Fibroblast of gingiva (primary cell): ENCODE data around the gene RPL10.

Experiments used
- DNase-seq: peaks from one replicate; pipeline ENCODE4 v3.0.0-alpha.2; 2011; ENCODE audit warnings: low read depth

Gene RPL10

DNA sequence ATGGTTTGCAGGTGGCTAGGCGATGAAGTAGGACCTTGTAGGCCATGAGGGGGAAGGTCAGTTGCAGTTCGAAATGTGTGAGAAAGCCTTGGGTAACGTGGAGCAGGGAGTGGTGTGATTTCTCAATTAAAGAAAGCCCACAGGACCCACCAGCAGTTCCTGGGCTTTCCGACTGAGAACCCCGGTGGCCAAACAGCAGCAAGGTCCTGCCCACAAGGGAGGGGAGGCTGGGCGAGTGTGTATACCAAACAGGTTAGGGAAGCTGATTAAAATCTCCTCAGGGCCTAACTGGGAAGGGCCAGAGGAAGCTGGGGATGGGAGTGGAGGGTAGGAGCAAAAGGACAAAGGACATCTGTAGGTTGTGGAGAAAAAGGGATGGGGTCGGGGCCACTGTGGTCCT lies 32.7 kb downstream of the RPL10 start:
- DNase-seq: no peak

- no peak for DNase-seq
Measured at GRCh38 chrX:154431341-154431740, 33.2 kb downstream of the RPL10 start.

GRCh38 chrX:154432210-154432609 lies 34.0 kb downstream of the RPL10 start:
- no peak for DNase-seq

DNA sequence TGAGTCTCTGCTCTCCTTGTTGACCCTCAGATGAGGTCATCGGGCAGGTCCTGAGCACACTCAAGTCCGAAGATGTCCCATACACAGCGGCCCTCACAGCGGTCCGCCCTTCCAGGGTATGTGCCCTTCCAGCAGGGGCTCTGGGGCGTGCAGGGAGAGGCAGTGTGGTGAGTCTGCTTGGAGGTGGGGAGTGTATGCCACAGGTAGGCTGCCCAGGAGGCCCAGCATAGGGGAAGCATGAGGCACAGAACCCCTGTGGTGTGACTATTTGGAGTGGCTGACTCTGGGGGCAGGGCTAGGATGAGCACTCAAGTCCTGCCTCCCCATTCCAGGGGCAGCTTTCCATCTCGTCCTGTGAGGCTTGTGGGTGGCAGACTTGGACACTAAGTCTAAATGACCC lies 35.4 kb downstream of the RPL10 start:
- DNase-seq: no peak

DNA sequence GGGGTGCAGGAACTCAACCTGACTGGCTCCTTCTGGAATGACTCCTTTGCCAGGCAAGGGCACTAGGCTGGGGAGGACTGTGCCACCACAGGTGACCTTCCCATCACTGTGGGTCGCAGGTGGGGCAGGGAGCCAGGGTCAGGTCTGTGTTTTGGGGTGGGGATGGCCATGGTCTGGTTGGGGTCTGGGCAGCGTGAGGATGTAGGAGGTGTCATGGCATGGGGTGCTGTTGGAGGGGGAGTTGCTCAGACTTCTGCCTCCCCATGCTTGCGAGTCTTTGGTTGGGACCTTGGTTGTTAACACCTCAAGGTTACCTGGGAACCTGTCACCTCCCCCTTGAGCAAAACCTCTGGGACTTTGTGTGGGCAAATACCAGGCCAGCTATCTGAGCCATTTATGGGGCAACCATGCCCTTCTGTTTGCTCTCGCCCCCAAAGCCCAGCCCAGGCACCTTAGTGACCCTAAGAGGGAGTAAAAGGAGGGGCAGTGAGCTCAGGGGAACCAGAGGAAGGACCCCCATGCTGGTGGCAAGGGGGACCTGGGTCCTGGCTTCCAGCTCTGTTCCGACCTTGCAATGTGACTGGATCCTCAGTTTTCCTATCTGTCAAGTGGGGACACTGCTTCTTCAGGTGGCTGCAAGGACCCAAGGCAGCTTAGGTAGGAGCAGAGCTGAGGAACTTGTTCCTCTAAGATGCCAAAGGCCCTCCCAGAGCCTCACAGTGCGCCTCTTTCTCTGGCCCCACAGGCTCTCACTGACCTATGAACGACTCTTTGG lies 36.4 kb downstream of the RPL10 start:
- DNase-seq: no peak

GRCh38 chrX:154435171-154435733 lies 37.1 kb downstream of the RPL10 start:
- DNase-seq: no peak

DNA sequence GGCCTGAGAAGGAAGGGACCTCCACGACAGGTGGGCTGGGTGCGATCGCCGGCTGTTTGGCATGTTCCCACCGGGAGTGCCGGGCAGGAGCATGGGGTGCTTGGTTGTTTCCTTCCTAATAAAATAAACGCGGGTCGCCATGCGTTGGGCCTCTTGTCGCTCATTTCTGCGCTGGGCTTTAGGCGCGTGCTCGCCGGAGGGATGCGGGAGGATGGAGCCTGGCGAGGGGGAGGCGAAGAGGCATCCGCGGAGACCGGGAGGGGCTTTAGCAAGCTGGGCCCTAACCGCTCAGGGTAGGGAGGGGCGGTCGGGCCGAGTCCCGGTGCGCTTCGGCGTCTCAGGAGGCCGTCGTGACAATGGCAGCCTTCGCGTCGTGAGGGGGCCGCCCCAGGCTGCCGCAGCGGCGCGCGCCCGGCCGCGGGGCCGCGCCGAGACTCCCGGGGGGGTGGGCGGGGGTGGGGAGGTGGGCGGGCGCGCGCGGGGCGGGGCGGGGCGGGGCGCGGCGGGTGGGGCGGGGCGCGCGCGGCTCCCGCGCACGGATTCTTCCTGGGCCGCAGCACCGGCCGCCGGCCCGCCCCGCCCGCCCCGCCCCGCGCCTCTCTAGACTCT lies 38.3 kb downstream of the RPL10 start:
- no peak for DNase-seq

- DNase-seq: peak; percentile 66
Measured at GRCh38 chrX:154436983-154437752, 39.0 kb downstream of the RPL10 start, which contains the start of gene GDI1. TSS of gene GDI1 (plus strand) at chrX:154437154. CDS start at chrX:154437255, 101 bp downstream.

DNA sequence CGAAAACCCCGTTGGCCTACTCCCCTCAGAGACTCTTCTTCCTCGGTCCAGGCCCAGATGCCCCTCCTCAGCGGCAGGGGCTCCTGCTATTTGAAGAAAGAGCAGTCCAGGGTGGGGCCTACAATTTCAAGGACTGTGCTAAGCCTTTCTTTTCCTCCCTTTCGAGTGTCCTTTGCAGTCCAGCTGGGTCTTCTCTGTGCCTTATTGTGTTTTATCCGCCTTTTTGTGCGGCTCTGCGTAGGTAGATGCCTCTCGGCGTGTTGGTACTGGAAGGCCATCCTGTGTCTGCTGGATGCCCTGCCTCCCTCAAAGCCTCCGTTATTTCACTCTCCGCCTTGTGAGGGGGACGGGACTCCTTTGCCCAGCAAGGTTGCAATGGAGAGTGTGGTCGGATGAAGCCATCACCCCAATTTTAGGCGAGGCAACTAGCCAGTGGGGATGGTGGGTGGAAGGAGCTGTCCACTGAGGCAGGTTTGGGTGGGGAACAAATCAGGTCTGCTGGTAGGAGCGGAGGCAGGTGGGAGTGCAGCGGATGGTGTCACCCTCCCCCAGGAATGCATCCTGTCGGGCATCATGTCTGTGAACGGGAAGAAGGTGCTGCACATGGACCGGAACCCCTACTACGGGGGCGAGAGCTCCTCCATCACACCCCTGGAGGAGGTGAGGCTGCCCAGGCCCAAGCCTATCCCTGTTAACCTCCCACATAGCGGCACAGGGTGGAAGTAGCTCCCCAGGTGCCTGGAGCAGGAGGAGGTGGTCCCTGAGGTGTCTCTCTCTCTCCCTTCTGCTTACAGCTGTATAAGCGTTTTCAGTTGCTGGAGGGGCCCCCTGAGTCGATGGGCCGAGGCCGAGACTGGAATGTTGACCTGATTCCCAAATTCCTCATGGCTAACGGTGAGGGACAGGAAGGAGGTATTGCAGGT lies 40.1 kb downstream of the RPL10 start:
- no peak for DNase-seq

- DNase-seq: no peak
Measured at GRCh38 chrX:154439841-154440240, 41.7 kb downstream of the RPL10 start.

DNA sequence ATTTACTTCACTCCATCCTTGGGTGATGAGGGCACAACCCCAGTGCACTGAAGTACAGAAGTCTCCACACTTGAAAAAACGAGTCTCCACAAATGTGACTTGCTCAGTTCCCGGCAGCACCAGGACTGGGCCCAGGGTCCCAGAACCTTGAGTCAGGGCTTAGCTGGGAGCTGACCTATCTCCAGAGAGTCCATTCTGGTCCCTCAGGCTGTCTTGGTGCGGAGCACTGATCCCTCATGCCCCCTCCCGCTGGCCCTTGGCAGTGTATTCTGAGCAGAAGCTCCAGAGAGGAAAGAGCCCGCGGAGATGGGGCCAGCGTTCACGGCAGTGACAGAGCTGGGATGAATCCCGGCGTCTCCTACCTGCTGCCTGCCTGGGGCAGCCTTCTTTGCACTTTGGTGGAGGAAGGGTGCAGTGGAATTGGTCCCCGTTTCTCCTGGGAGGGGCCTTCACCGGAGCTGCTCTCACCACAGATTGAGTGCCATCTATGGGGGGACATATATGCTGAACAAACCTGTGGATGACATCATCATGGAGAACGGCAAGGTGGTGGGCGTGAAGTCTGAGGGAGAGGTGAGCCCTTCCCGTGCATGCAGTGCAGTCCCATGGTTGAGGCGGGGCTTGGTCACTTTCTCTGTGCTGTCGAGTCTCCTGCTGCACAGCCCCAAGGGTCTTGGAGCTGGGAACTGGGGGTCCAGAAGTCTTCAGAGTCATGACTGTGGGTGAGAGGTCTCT lies 42.6 kb downstream of the RPL10 start:
- no peak for DNase-seq

DNA sequence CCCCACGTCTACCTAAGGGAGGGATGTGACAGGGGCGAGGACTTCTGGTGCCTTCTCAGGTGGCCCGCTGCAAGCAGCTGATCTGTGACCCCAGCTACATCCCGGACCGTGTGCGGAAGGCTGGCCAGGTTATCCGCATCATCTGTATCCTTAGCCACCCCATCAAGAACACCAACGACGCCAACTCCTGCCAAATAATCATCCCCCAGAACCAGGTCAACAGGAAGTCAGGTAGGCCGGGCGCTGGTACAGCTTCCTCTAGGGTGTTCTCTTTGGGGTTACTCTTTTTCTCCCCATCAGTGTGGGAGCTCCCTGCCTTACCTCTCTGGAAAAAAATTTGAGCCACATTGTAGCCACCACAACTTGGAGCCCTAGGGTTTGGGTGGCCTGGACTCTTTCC lies 43.4 kb downstream of the RPL10 start:
- no peak for DNase-seq

DNA sequence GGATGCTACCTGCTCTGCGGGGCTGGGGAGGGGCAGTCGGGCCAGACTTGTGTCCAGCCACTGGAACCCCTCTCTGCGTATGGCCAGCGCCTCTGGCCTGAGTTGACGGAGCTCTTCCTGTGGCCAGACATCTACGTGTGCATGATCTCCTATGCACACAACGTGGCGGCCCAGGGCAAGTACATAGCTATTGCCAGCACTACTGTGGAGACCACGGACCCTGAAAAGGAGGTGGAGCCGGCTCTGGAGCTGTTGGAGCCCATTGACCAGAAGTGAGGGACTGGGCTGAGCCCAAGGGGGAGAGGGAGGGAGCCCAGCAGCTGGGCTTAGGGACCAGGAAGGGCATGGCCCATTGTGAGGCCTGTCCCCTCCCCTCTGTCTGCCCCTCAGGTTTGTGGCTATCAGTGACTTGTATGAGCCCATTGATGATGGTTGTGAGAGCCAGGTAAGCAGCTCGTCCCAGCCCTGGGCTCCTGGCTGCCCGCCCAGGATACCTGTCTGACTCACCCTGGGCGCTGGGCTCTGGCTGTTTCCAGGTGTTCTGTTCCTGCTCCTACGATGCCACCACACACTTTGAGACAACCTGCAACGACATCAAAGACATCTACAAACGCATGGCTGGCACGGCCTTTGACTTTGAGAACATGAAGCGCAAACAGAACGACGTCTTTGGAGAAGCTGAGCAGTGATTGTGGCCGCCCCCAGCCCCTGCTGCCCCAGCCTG lies 44.0 kb downstream of the RPL10 start:
- no peak for DNase-seq

DNA sequence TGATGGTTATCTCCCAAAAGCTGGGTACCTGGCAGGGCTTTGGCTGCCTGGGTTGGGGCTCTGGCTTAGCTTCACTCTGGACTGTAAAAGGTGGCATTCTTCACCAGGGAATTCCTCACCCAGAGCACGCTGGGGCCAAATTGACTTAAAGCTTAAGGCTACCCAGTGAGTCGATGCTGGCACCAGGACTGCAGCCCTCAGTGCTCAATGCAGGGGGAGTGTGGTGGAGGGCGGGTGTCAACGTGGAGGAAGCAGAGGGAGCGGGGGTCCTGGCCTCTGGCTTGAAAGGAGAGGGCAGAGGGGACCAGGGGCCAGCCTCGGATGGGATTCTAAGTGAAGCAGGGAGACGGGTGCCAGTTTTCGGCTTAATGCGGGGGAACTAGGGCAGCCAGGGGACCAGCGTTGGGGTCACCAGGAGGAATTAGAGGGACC lies 45.3 kb downstream of the RPL10 start:
- DNase-seq: no peak

DNA sequence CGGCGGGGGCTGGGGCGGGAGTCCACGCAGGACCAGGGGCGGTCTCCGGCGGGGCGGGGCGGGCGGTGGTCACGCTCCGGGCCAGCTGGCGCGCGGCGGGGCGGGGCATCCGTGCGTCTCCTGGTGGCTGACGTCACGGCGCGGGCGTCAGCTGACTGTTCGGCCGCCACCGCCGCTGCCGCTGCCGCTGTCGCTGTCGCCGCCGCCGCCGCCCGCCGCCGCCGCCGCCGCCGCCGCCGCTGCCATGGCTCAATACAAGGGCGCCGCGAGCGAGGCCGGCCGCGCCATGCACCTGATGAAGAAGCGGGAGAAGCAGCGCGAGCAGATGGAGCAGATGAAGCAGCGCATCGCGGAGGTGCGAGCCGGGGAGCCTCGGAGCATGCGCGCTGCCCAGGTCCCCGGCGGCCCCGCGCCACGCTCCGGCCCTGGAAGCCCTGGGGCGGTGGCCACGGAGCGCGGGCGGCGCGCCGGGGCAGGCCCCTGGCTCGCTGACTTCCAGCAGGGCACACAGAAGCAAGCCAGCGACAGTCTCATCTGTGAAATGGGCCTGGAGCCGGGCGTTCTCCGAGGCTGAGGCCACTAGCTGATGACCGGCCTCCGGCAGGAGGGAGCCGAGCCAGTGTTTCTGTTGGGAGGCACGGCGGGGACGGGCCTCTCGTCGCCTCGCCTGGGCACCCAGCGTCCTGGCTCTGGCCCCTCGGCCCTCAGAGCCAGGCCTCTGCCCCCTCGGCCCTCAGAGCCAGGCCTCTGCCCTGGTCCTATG lies 46.0 kb downstream of the RPL10 start, which contains the start of gene FAM50A:
FAM50A (plus strand) TSS at position 150 of the 763 bp plus-strand sequence; CDS start at position 245, 95 bp downstream.
- DNase-seq: peak; percentile 56

DNA sequence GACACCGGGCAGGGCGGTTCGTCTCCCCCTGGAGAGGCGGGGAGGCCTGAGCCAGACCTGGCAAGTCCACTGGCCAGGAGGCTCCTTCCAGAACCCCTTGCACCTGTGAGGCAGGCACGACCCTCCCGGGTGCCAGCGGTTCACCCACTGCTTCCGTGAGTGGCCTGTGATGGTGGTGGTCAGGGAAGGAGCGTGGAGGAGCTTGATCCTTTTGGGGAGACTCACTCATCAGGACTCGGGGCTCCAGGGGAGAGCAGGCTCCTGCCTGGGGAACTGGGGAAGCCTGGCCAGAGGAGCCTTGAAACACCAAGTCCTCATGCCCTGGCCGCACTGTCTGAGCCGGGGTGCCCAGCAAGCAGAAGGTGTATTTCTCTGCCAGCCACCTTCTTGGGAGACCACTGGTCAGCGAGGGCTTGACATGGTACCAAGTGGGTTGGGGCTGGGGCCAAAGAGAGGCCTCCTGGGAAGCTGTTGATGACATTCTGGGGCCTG lies 46.6 kb downstream of the RPL10 start:
- no peak for DNase-seq

DNA sequence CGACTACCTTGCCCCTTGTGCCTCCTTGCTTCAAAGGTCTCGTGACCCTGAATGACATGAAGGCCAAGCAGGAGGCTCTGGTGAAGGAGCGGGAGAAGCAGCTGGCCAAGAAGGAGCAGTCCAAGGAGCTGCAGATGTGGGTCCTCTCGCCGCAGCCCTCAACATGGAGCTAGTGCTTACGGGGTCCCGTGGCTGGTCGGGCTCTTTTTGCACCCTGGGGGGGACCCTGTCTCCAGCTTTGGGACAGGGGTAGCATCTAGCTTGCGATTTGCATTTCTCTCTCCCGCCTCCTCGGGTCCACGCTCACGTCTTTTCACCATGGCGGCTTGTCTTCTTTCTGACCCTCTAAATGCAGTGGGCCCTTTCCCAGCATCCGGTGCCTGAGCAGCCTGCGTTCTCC lies 47.6 kb downstream of the RPL10 start:
- no peak for DNase-seq

GRCh38 chrX:154446430-154446829 lies 48.3 kb downstream of the RPL10 start:
- no peak for DNase-seq

GRCh38 chrX:154448484-154448883 lies 50.3 kb downstream of the RPL10 start:
- no peak for DNase-seq
